CD4-positive, alpha-beta memory T cell (primary cell): ENCODE measurements around the gene KRTAP9-8. TPM values are rescaled to one million over a fixed set of nuclear protein-coding genes. Genes with fewer than 3 reads are reported as not detected.
A peak's percentile ranks its signal among the peaks of the same experiment; 100 is the strongest.
"Not testable (repeated sequence)": the region's sequence is repeated elsewhere in the genome, so short reads cannot be mapped to it uniquely, and the experiment has no call there.

Experiments
- CTCF ChIA-PET: fragments of 350-600 bp; sonication (Branson Sonifier 250); formaldehyde crosslinking; loops from one replicate; lab custom pipeline; 2021; ENCODE audit warnings: inconsistent platforms; ENCODE audit not compliant: partially characterized antibody; lab: Charles Lee
- POLR2A ChIA-PET: fragments of 350-600 bp; sonication (Branson Sonifier 250); formaldehyde crosslinking; loops from one replicate; lab custom pipeline; 2021; ENCODE audit not compliant: partially characterized antibody; lab: Charles Lee
- DNase-seq, 5 donors: peaks; one replicate each; pipeline versions ENCODE4 v3.0.0 to v3.0.0-alpha.2; 2020 to 2022; ENCODE audit warnings: mixed read lengths in 1 of 5
- H3K27ac ChIP-seq: one replicate; pipeline ENCODE4 v1.7.0; 2013; ENCODE audit warnings: low read depth, low read length
- H3K27me3 ChIP-seq: 2 replicates; pipeline ENCODE4 v1.7.0; 2013; ENCODE audit warnings: mild to moderate bottlenecking, low read length, moderate library complexity; ENCODE audit not compliant: insufficient read depth
- H3K36me3 ChIP-seq: 2 replicates; pipeline ENCODE4 v1.7.0; 2013; ENCODE audit warnings: mild to moderate bottlenecking, low read length, moderate library complexity; ENCODE audit not compliant: insufficient read depth
- H3K4me1 ChIP-seq: 2 replicates; pipeline ENCODE4 v1.7.0; 2013; ENCODE audit warnings: mild to moderate bottlenecking, low read length, moderate library complexity; ENCODE audit not compliant: insufficient read depth
- H3K4me3 ChIP-seq, 2 donors: one replicate each; pipeline ENCODE4 v1.7.0; 2013; ENCODE audit warnings: low read length in 2 of 2, mild to moderate bottlenecking in 1 of 2
- H3K9me3 ChIP-seq, 2 donors: one replicate each; pipeline ENCODE4 v1.7.0; 2013; ENCODE audit warnings: low read length in 2 of 2, control low read depth in 1 of 2; ENCODE audit not compliant: control insufficient read depth in 1 of 2
- H3K27ac Mint-ChIP-seq, 7 donors: one replicate each; pipeline ENCODE4 v1.8.0; 2020 to 2021; ENCODE audit warnings: mixed read lengths in 7 of 7, mild to moderate bottlenecking in 6 of 7, inconsistent platforms in 3 of 7, moderate library complexity in 3 of 7
- H3K27me3 Mint-ChIP-seq, 2 donors: one replicate each; pipeline ENCODE4 v1.8.0; 2020 to 2021; ENCODE audit warnings: mixed read lengths in 2 of 2
- H3K36me3 Mint-ChIP-seq, 2 donors: one replicate each; pipeline ENCODE4 v1.8.0; 2020 to 2021; ENCODE audit warnings: mixed read lengths in 2 of 2, inconsistent platforms in 1 of 2, mild to moderate bottlenecking in 1 of 2
- H3K4me1 Mint-ChIP-seq, 4 donors: one replicate each; pipeline ENCODE4 v1.8.0; 2020 to 2021; ENCODE audit warnings: mixed read lengths in 4 of 4, mild to moderate bottlenecking in 1 of 4
- H3K4me3 Mint-ChIP-seq, 8 donors: one replicate each; pipeline ENCODE4 v1.8.0; 2020 to 2021; ENCODE audit warnings: mixed read lengths in 8 of 8, mild to moderate bottlenecking in 7 of 8, moderate library complexity in 6 of 8, inconsistent platforms in 3 of 8
- H3K9me3 Mint-ChIP-seq, 8 donors: one replicate each; pipeline ENCODE4 v1.8.0; 2020 to 2021; ENCODE audit warnings: mixed read lengths in 8 of 8, mild to moderate bottlenecking in 5 of 8, inconsistent platforms in 3 of 8, moderate library complexity in 1 of 8
- intact Hi-C: fragments of 100-400 bp; cut with micrococcal nuclease; formaldehyde crosslinking; loops from one replicate; pipeline ENCODE4 v1.15.1; 2023
- polyA plus RNA-seq, 2 donors: library from polyadenylated mRNA; unstranded; fragments of 300-500 nt; fragmentation: Illumina TruSeq; gene quantifications; one replicate each; pipeline ENCODE4 v1.2.3, GENCODE V29; 2021
- total RNA-seq, 2 experiments: library from RNA; stranded (reverse); gene quantifications; one replicate each; pipeline ENCODE4 v1.2.3, GENCODE V29; 2021

KRTAP9-8 gene
- total RNA-seq (not detected), polyA plus RNA-seq (not detected)

- DNase-seq, H3K4me1 ChIP-seq, H3K27ac ChIP-seq, POLR2A ChIA-PET, CTCF ChIA-PET, H3K9me3 ChIP-seq, H3K9me3 Mint-ChIP-seq, H3K36me3 ChIP-seq, H3K27ac Mint-ChIP-seq, H3K27me3 ChIP-seq, H3K4me3 ChIP-seq, intact Hi-C loops, H3K36me3 Mint-ChIP-seq, H3K4me1 Mint-ChIP-seq, H3K4me3 Mint-ChIP-seq: not testable (repeated sequence)
- H3K27me3 Mint-ChIP-seq, result peaks cover 21 to 27% of the 10 kb centered on the region in 2 donors
Observed at GRCh38 chr17:41237949-41238437, at the start of gene KRTAP9-8. TSS of gene KRTAP9-8 (plus strand) at chr17:41237999. CDS start at chr17:41238052, 53 bp downstream.

- H3K27me3 ChIP-seq, intact Hi-C loops, H3K4me1 Mint-ChIP-seq, H3K36me3 ChIP-seq, H3K27ac ChIP-seq, DNase-seq, H3K4me3 ChIP-seq, H3K4me3 Mint-ChIP-seq, H3K27ac Mint-ChIP-seq, H3K36me3 Mint-ChIP-seq, H3K4me1 ChIP-seq, CTCF ChIA-PET, POLR2A ChIA-PET, H3K9me3 Mint-ChIP-seq, H3K9me3 ChIP-seq: not testable (repeated sequence)
- H3K27me3 Mint-ChIP-seq, result peaks cover 9 to 27% of the 10 kb centered on the region in 2 donors
Observed at GRCh38 chr17:41189837-41190318, 47.9 kb upstream of the KRTAP9-8 start, which contains the start of gene KRTAP9-1. TSS of gene KRTAP9-1 (plus strand) at chr17:41189887. CDS start at chr17:41189887, 0 bp downstream.

- Mint-ChIP-seq H3K27ac (no peak overlapping the region), H3K27me3 (peaks cover 9 to 27% of the 10 kb centered on the region in 2 donors)
- POLR2A ChIA-PET, result no interaction called here
Observed at GRCh38 chr17:41190328-41190727, 47.5 kb upstream of the KRTAP9-8 start.

GRCh38 chr17:41196068-41196467 is 41.7 kb upstream of the KRTAP9-8 start:
- Histone ChIP-seq H3K36me3 (no peaks in the 10 kb centered on the region), H3K4me3 (no peak overlapping the region), H3K9me3 (no peaks in the 10 kb centered on the region), H3K27me3 (no peaks in the 10 kb centered on the region), H3K27ac (no peak overlapping the region), H3K4me1 (no peaks in the 10 kb centered on the region)
- Mint-ChIP-seq H3K4me3 (no peak overlapping the region), H3K27me3 (peaks cover 1 to 12% of the 10 kb centered on the region in 2 donors), H3K36me3 (no peaks in the 10 kb centered on the region), H3K4me1 (peaks cover 0 to 5% (median under 1%) of the 10 kb centered on the region in 4 donors), H3K9me3 (peaks cover 0 to 9% (median 5%) of the 10 kb centered on the region in 8 donors), H3K27ac (no peak overlapping the region)
- POLR2A ChIA-PET, result no interaction called here
- intact Hi-C loops, result no loop called here
- no peak for DNase-seq
- CTCF ChIA-PET, result no interaction called here

More at GRCh38 chr17:41190328-41190727, 47.5 kb upstream of the KRTAP9-8 start:
- Mint-ChIP-seq H3K36me3 (no peaks in the 10 kb centered on the region), H3K4me1 (peaks cover 0 to 5% (median 0%) of the 10 kb centered on the region in 4 donors), H3K4me3 (no peak overlapping the region), H3K9me3 (peaks cover 0 to 5% (median 1%) of the 10 kb centered on the region in 8 donors)
- Histone ChIP-seq H3K27ac (no peak overlapping the region), H3K9me3 (no peaks in the 10 kb centered on the region), H3K27me3 (no peaks in the 10 kb centered on the region), H3K4me1 (no peaks in the 10 kb centered on the region), H3K36me3 (no peaks in the 10 kb centered on the region), H3K4me3 (no peak overlapping the region)
- CTCF ChIA-PET, result no interaction called here
- intact Hi-C loops, result no loop called here
- no peak for DNase-seq

GRCh38 chr17:41199421-41200078 is 38.2 kb upstream of the KRTAP9-8 start:
- H3K4me1 ChIP-seq, result no peaks in the 10 kb centered on the region
- CTCF ChIA-PET, result no interaction called here

GRCh38 chr17:41211845-41212466 is 25.8 kb upstream of the KRTAP9-8 start:
- H3K27me3 Mint-ChIP-seq, result peaks cover 23 to 24% of the 10 kb centered on the region in 2 donors
- Histone ChIP-seq H3K36me3 (no peaks in the 10 kb centered on the region), H3K9me3 (no peaks in the 10 kb centered on the region), H3K27me3 (no peaks in the 10 kb centered on the region), H3K4me3 (no peak overlapping the region), H3K4me1 (no peaks in the 10 kb centered on the region), H3K27ac (no peak overlapping the region)
- H3K27ac Mint-ChIP-seq, result no peak overlapping the region
- ChIA-PET POLR2A (no interaction called here), CTCF (interaction anchor here (1.0 kb wide), 1 partner anchor 111 kb away, joined by 3 read pairs; no protein-coding TSS in a partner anchor)
- peak in 1 of 5 donors; percentile 4 for DNase-seq
- peaks cover 0 to 8% (median 2%) of the 10 kb centered on the region in 4 donors for H3K4me1 Mint-ChIP-seq
- peaks cover 0 to 5% (median 0%) of the 10 kb centered on the region in 8 donors for H3K9me3 Mint-ChIP-seq
- no peak overlapping the region for H3K4me3 Mint-ChIP-seq
- peaks cover 0 to 4% of the 10 kb centered on the region in 2 donors for H3K36me3 Mint-ChIP-seq
- intact Hi-C loops, result no loop called here

More at GRCh38 chr17:41199421-41200078, 38.2 kb upstream of the KRTAP9-8 start:
- POLR2A ChIA-PET, result no interaction called here
- Histone ChIP-seq H3K9me3 (no peaks in the 10 kb centered on the region), H3K27me3 (no peaks in the 10 kb centered on the region), H3K4me3 (no peak overlapping the region), H3K27ac (no peak overlapping the region), H3K36me3 (no peaks in the 10 kb centered on the region)
- intact Hi-C loops, result no loop called here
- H3K27ac Mint-ChIP-seq, result no peak overlapping the region
- H3K9me3 Mint-ChIP-seq, result peaks cover 0 to 8% (median 2%) of the 10 kb centered on the region in 8 donors
- H3K4me1 Mint-ChIP-seq, result peaks cover 0 to 1% (median 0%) of the 10 kb centered on the region in 4 donors
- H3K4me3 Mint-ChIP-seq, result no peak overlapping the region
- H3K27me3 Mint-ChIP-seq, result peaks cover 0 to 6% of the 10 kb centered on the region in 2 donors
- no peak for DNase-seq
- no peaks in the 10 kb centered on the region for H3K36me3 Mint-ChIP-seq

GRCh38 chr17:41212524-41213169 is 25.2 kb upstream of the KRTAP9-8 start:
- H3K36me3 Mint-ChIP-seq, result peaks cover 0 to 4% of the 10 kb centered on the region in 2 donors
- Histone ChIP-seq H3K27ac (no peak overlapping the region), H3K9me3 (no peaks in the 10 kb centered on the region), H3K4me3 (no peak overlapping the region), H3K4me1 (no peaks in the 10 kb centered on the region), H3K27me3 (no peaks in the 10 kb centered on the region), H3K36me3 (no peaks in the 10 kb centered on the region)
- no peak overlapping the region for H3K4me3 Mint-ChIP-seq
- peaks cover 25 to 27% of the 10 kb centered on the region in 2 donors for H3K27me3 Mint-ChIP-seq
- peaks cover 0 to 5% (median 0%) of the 10 kb centered on the region in 8 donors for H3K9me3 Mint-ChIP-seq
- CTCF ChIA-PET, result interaction anchor here (1.0 kb wide), 1 partner anchor 110 kb away, joined by 3 read pairs; no protein-coding TSS in a partner anchor
- POLR2A ChIA-PET, result no interaction called here
- intact Hi-C loops, result no loop called here
- peaks cover 0 to 8% (median 2%) of the 10 kb centered on the region in 4 donors for H3K4me1 Mint-ChIP-seq
- no peak for DNase-seq
- peak overlapping the region in 1 of 7 donors; percentile 19 for H3K27ac Mint-ChIP-seq
